SK-N-SH (cell line): ENCODE measurements around the gene PTPN9.

Experiments
- FOXM1 ChIP-seq: IDR thresholded peaks from 2 replicates; pipeline ENCODE4 v1.4.0; 2012; ENCODE audit warnings: low read depth, mild to moderate bottlenecking
- POLR2AphosphoS5 ChIP-seq: IDR thresholded peaks from 2 replicates; pipeline ENCODE4 v1.6.1; 2012; ENCODE audit warnings: low read depth, low read length
- RFX5 ChIP-seq: IDR thresholded peaks from 2 replicates; pipeline ENCODE4 v1.6.1; 2012; ENCODE audit warnings: mild to moderate bottlenecking, improper control_type of control experiment, low read length
- USF2 ChIP-seq: fragments of 150-350 bp; IDR thresholded peaks from 2 replicates; pipeline ENCODE4 v1.6.1; 2017; ENCODE audit warnings: antibody characterized with exemption, low read length, low read depth, borderline replicate concordance

GRCh38 chr15:75531041-75531450 lies 48.1 kb downstream of the PTPN9 start:
- no peak for TF ChIP-seq USF2
- TF ChIP-seq FOXM1, result no peak
- TF ChIP-seq RFX5, result no peak
- TF ChIP-seq POLR2AphosphoS5, result no peak
